GM18502 (cell line): ENCODE data around the gene TRIM64.
"Not testable (repeated sequence)": the region's sequence is repeated elsewhere in the genome, so short reads cannot be mapped to it uniquely, and the experiment has no call there.

Experiments
- ATAC-seq: cut with Tn5 transposase; IDR thresholded peaks from one replicate; pipeline ENCODE4 v1.9.1; 2021; ENCODE audit warnings: mild to moderate bottlenecking; ENCODE audit not compliant: unreplicated experiment, poor library complexity

The TRIM64 gene, protein sequence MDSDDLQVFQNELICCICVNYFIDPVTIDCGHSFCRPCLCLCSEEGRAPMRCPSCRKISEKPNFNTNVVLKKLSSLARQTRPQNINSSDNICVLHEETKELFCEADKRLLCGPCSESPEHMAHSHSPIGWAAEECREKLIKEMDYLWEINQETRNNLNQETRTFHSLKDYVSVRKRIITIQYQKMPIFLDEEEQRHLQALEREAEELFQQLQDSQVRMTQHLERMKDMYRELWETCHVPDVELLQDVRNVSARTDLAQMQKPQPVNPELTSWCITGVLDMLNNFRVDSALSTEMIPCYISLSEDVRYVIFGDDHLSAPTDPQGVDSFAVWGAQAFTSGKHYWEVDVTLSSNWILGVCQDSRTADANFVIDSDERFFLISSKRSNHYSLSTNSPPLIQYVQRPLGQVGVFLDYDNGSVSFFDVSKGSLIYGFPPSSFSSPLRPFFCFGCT

DNA sequence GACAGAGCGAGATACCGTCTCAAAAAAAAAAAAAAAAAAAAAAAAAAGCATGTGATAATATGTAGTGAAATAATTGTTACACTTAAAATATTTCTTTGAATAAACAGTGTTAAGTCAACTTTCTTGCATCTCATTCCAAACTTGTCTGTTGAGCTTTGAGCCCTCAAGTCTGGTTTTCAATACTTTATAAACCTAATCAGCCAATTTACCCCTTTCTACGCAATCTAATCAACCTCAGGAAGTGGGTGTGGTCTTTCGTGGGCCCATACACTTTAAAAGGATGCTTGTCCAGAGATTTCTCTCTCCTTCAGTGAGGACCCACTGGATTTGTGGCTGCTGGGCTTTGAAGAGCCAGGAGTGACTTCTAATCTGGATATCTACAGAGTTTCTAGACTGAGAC is at the start of gene TRIM64:
TSS of gene TRIM64 (plus strand) at position 301 of the 400 bp plus-strand sequence. CDS start 2,467 bp downstream, outside the sequence.
- not testable (repeated sequence) for ATAC-seq

DNA sequence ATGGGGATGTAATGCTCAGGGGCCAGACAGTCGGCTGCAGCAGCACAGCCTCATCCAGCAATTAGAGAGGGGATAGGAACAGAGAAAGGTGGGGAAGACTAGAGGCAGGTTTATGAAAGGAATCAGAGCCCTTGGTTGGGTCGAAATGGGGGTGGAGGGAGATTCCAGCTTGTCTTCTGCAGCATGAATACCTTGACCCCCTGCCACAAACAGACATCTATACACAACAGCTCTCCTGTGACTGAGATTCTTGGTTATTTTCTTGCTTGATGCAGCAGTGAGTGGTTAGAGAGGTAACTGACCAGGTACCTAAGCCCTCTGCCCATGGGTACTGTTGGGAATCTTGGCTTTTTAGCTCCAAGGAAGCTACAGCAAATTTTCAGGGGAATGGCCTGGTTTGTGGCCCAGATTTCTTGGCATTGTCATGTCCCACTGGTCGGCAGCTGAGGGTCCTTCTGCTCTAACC is 43.6 kb upstream of the TRIM64 start, which contains the start of gene TRIM49D1:
TSS of gene TRIM49D1 (minus strand) at position 51 of the 466 bp plus-strand sequence. CDS start 4,535 bp downstream, outside the sequence.
- ATAC-seq = no peak

DNA sequence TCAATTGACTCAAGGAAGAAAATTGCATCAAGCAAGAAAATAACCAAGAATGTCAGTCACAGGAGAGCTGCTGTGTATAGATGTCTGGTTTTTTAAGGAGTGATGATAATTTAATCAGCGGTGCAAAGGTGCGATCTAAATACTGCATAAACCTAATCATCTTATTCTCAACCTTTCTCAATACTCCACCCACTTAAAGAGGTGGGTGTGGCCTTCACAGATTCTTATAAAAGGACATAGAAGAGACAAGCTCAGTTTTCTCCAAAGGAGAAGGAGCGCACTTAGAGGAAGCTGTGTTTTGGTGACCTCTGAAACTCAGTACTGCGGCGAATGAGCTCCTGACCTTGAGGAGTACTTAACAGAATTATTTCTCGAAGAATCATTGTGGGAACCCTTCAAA is 42.1 kb upstream of the TRIM64 start, which contains the start of gene TRIM49D2:
TSS of gene TRIM49D2 (plus strand) at position 301 of the 400 bp plus-strand sequence. CDS start 2,698 bp downstream, outside the sequence.
- ATAC-seq = not testable (repeated sequence)

DNA sequence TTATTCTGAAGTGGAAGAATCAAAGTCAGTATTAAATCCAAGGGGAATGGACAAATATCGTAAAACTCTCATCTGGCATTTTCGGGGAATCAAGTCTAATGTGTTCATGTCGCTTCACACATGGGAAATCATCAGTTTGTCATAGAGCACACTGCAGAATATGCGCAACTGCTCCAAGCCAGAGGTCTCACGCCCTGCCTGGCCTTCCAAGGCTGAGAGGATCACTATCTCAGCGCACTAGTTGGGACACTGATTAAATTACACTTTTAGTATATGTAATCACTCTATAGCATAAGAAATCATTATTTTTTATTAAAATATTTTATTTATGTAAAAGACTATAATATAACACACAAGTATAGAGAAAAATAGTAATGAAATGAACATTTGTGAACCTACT is 5.0 kb upstream of the TRIM64 start:
- ATAC-seq = not testable (repeated sequence)
